DMS 273 (cell line): ENCODE data around the gene TLR3.

ENCODE experiments used
- DNase-seq: peaks from one replicate; lab custom pipeline; 2025; ENCODE audit not compliant: unreplicated experiment; lab: John Stamatoyannopoulos, UW

TLR3 gene

GRCh38 chr4:186104890-186105646 lies 36.1 kb downstream of the TLR3 start:
- DNase-seq = peak; percentile 45

GRCh38 chr4:186105647-186106321 lies 36.8 kb downstream of the TLR3 start:
- peak; percentile 28 for DNase-seq

- no peak for DNase-seq
Measured at GRCh38 chr4:186107947-186108346, 39.0 kb downstream of the TLR3 start.

- DNase-seq = no peak
Measured at GRCh38 chr4:186108391-186108790, 39.4 kb downstream of the TLR3 start.

GRCh38 chr4:186109245-186109644 lies 40.3 kb downstream of the TLR3 start:
- no peak for DNase-seq

GRCh38 chr4:186116697-186117096 lies 47.7 kb downstream of the TLR3 start:
- no peak for DNase-seq

- no peak for DNase-seq
Measured at GRCh38 chr4:186118582-186118981, 49.6 kb downstream of the TLR3 start.

GRCh38 chr4:186121057-186121456 lies 52.1 kb downstream of the TLR3 start:
- DNase-seq = no peak

- no peak for DNase-seq
Measured at GRCh38 chr4:186128842-186129241, 59.9 kb downstream of the TLR3 start.

- DNase-seq = no peak
Measured at GRCh38 chr4:186131935-186132334, 63.0 kb downstream of the TLR3 start.

- DNase-seq = peak; percentile 1
Measured at GRCh38 chr4:186132577-186133242, 63.8 kb downstream of the TLR3 start.

GRCh38 chr4:186134257-186134656 lies 65.3 kb downstream of the TLR3 start:
- no peak for DNase-seq

- no peak for DNase-seq
Measured at GRCh38 chr4:186134861-186135260, 65.9 kb downstream of the TLR3 start.

- DNase-seq = peak; percentile 42
Measured at GRCh38 chr4:186137196-186137794, 68.3 kb downstream of the TLR3 start.
